Astrocyte of the spinal cord (primary cell): ENCODE data around the gene PPP1R1C.

Experiments used
- DNase-seq: peaks from one replicate; pipeline ENCODE4 v3.0.0; 2011; ENCODE audit warnings: low read depth, low spot score
- H3K4me3 ChIP-seq: 2 replicates; pipeline ENCODE4 v1.5.1; 2011; ENCODE audit warnings: low read depth, mild to moderate bottlenecking, low read length, moderate library complexity
- CTCF ChIP-seq: IDR thresholded peaks from 2 replicates; pipeline ENCODE4 v1.5.1; 2012; ENCODE audit warnings: low read depth, mild to moderate bottlenecking, low read length, inconsistent platforms
- in situ Hi-C: cut with HindIII; loops from 2 replicates; pipeline ENCODE4 v1.10.0; 2017; ENCODE audit warnings: low sequenced_read_pairs

The PPP1R1C gene

DNA sequence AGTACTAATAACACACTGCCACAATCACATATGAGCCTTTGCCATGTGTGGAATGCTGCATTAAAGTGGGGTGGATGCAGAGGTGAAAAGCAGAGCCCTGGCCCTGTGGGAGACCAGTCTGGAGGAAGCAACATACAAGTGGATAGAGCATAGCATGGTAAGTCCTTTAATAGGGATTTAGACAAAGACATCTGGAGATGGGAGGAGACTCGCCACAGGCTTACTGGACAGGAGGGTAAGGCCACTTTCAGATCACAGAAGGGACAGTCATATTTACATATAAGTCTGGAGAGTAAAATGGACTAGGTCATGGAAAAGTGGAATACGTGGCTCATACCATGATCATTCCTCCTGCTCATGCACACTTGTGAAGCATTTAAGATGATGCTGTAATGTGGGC is 84.3 kb downstream of the PPP1R1C start:
- no peak for TF ChIP-seq CTCF
- H3K4me3 ChIP-seq = no peak overlapping the region
- in situ Hi-C loops = no loop called here
- no peak for DNase-seq

DNA sequence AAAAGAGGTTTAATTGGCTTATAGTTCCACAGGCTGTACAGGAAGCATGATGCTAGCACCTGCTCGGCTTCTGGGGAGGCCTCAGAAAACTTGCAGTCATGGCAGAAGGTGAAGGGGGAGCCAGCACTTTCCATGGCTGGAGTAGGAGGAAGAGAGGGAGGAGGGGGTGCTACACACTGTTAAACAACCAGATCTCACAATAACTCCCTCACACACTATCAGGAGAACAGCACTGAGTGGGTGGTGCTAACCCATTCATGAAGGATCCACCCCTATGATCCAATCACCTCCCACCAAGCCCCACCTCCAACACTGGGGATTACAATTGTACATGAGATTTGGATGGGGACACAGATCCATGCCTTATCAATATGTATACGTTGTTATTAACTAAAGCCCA is 85.1 kb downstream of the PPP1R1C start:
- no peak overlapping the region for H3K4me3 ChIP-seq
- in situ Hi-C loops = no loop called here
- DNase-seq = no peak
- TF ChIP-seq CTCF = no peak

GRCh38 chr2:182072861-182073260 is 87.2 kb downstream of the PPP1R1C start:
- no peak overlapping the region for H3K4me3 ChIP-seq
- no peak for TF ChIP-seq CTCF
- no peak for DNase-seq
- in situ Hi-C loops = no loop called here

GRCh38 chr2:182073613-182074012 is 88.0 kb downstream of the PPP1R1C start:
- TF ChIP-seq CTCF = no peak
- in situ Hi-C loops = no loop called here
- no peak overlapping the region for H3K4me3 ChIP-seq
- no peak for DNase-seq

DNA sequence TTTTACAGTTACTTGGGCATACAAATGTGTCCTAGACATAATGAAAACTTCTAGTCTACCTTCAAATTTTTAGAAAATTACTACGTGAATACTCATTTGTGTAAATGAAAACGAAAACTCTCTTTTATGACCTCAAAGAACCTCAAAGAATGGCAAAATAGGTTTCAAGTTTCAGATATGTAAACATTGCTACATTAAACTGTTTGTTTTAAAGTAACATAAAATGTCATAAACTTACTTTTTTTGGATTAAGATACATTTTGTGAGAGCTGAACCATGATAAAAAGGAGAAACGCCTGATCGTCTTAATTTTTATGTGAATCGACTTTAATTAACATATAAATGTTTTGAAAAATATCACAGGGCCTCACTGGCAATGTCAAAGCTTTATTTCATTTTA is 91.4 kb downstream of the PPP1R1C start:
- in situ Hi-C loops = no loop called here
- no peak overlapping the region for H3K4me3 ChIP-seq
- peak; percentile 10 for DNase-seq
- no peak for TF ChIP-seq CTCF

GRCh38 chr2:182077448-182078142 is 91.9 kb downstream of the PPP1R1C start:
- TF ChIP-seq CTCF = peak; percentile 56
- in situ Hi-C loops = no loop called here
- H3K4me3 ChIP-seq = no peak overlapping the region
- peak; percentile 93 for DNase-seq
